Astrocyte of the spinal cord (primary cell): ENCODE data around the gene STRIP1.

Experiments used
- DNase-seq: peaks from one replicate; pipeline ENCODE4 v3.0.0; 2011; ENCODE audit warnings: low read depth, low spot score
- H3K4me3 ChIP-seq: 2 replicates; pipeline ENCODE4 v1.5.1; 2011; ENCODE audit warnings: low read depth, mild to moderate bottlenecking, low read length, moderate library complexity
- CTCF ChIP-seq: IDR thresholded peaks from 2 replicates; pipeline ENCODE4 v1.5.1; 2012; ENCODE audit warnings: low read depth, mild to moderate bottlenecking, low read length, inconsistent platforms
- in situ Hi-C: cut with HindIII; loops from 2 replicates; pipeline ENCODE4 v1.10.0; 2017; ENCODE audit warnings: low sequenced_read_pairs

STRIP1 gene

GRCh38 chr1:110007046-110007830 lies 27.2 kb upstream of the STRIP1 start:
- no peak for DNase-seq
- H3K4me3 ChIP-seq = no peak overlapping the region
- in situ Hi-C loops = no loop called here
- no peak for TF ChIP-seq CTCF

- TF ChIP-seq CTCF = no peak
- H3K4me3 ChIP-seq = no peak overlapping the region
- no peak for DNase-seq
- in situ Hi-C loops = no loop called here
Observed at GRCh38 chr1:110008971-110009565, 25.4 kb upstream of the STRIP1 start.

GRCh38 chr1:110011527-110012041 lies 22.8 kb upstream of the STRIP1 start:
- no peak overlapping the region for H3K4me3 ChIP-seq
- in situ Hi-C loops = no loop called here
- DNase-seq = peak; percentile 72
- TF ChIP-seq CTCF = peak; percentile 59

GRCh38 chr1:110012100-110012780 lies 22.2 kb upstream of the STRIP1 start:
- no peak for DNase-seq
- H3K4me3 ChIP-seq = no peak overlapping the region
- in situ Hi-C loops = no loop called here
- TF ChIP-seq CTCF = no peak

- in situ Hi-C loops = no loop called here
- no peak for DNase-seq
- no peak overlapping the region for H3K4me3 ChIP-seq
- no peak for TF ChIP-seq CTCF
Observed at GRCh38 chr1:110017792-110018191, 16.6 kb upstream of the STRIP1 start.

GRCh38 chr1:110018396-110018795 lies 16.0 kb upstream of the STRIP1 start:
- DNase-seq = no peak
- in situ Hi-C loops = no loop called here
- TF ChIP-seq CTCF = no peak
- H3K4me3 ChIP-seq = no peak overlapping the region
